Osteocyte (in vitro differentiated cells): ENCODE data around the gene MYO7B. TPM values are rescaled to one million over a fixed set of nuclear protein-coding genes. Genes with fewer than 3 reads are reported as not detected.

Experiments used
- DNase-seq: peaks from one replicate; pipeline ENCODE4 v3.0.0; 2021; ENCODE audit warnings: mixed read lengths; ENCODE audit not compliant: unreplicated experiment; ENCODE audit errors: extremely low spot score
- H3K27ac Mint-ChIP-seq: one replicate; pipeline ENCODE4 v1.8.0; 2021; ENCODE audit warnings: mild to moderate bottlenecking, mixed read lengths; ENCODE audit not compliant: unreplicated experiment
- H3K27me3 Mint-ChIP-seq: one replicate; pipeline ENCODE4 v1.8.0; 2021; ENCODE audit warnings: mixed read lengths; ENCODE audit not compliant: unreplicated experiment
- H3K36me3 Mint-ChIP-seq: one replicate; pipeline ENCODE4 v1.8.0; 2021; ENCODE audit warnings: mixed read lengths; ENCODE audit not compliant: unreplicated experiment
- H3K4me1 Mint-ChIP-seq: one replicate; pipeline ENCODE4 v1.8.0; 2021; ENCODE audit warnings: mixed read lengths; ENCODE audit not compliant: unreplicated experiment
- H3K4me3 Mint-ChIP-seq: one replicate; pipeline ENCODE4 v1.8.0; 2021; ENCODE audit warnings: mild to moderate bottlenecking, moderate library complexity, mixed read lengths; ENCODE audit not compliant: unreplicated experiment
- H3K9me3 Mint-ChIP-seq: one replicate; pipeline ENCODE4 v1.8.0; 2021; ENCODE audit warnings: mixed read lengths; ENCODE audit not compliant: unreplicated experiment
- total RNA-seq: library from RNA; stranded (reverse); gene quantifications from 2 replicates; pipeline ENCODE4 v1.2.1, GENCODE V29; 2021
- TF ChIP-seq, protein P1 (sequence below): fragments of 200-600 bp; sonication (generic); IDR thresholded peaks from 2 replicates; pipeline ENCODE4 v1.5.0; 2021; ENCODE audit warnings: antibody characterized with exemption, mild to moderate bottlenecking, moderate library complexity

MYO7B gene
- total RNA-seq, 1 donor from 2014 or later: not detected

- Mint-ChIP-seq H3K36me3 (peaks cover 2% of the 10 kb centered on the region), H3K27me3 (no peaks in the 10 kb centered on the region), H3K4me3 (no peak overlapping the region), H3K4me1 (peaks cover 47% of the 10 kb centered on the region), H3K27ac (peak overlapping the region; percentile 47), H3K9me3 (no peaks in the 10 kb centered on the region)
- TF ChIP-seq, protein P1, sequence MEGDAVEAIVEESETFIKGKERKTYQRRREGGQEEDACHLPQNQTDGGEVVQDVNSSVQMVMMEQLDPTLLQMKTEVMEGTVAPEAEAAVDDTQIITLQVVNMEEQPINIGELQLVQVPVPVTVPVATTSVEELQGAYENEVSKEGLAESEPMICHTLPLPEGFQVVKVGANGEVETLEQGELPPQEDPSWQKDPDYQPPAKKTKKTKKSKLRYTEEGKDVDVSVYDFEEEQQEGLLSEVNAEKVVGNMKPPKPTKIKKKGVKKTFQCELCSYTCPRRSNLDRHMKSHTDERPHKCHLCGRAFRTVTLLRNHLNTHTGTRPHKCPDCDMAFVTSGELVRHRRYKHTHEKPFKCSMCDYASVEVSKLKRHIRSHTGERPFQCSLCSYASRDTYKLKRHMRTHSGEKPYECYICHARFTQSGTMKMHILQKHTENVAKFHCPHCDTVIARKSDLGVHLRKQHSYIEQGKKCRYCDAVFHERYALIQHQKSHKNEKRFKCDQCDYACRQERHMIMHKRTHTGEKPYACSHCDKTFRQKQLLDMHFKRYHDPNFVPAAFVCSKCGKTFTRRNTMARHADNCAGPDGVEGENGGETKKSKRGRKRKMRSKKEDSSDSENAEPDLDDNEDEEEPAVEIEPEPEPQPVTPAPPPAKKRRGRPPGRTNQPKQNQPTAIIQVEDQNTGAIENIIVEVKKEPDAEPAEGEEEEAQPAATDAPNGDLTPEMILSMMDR: no peak
- DNase-seq: no peak
These were observed 126.5 kb downstream of the MYO7B start for GRCh38 chr2:127661949-127662510.

DNA sequence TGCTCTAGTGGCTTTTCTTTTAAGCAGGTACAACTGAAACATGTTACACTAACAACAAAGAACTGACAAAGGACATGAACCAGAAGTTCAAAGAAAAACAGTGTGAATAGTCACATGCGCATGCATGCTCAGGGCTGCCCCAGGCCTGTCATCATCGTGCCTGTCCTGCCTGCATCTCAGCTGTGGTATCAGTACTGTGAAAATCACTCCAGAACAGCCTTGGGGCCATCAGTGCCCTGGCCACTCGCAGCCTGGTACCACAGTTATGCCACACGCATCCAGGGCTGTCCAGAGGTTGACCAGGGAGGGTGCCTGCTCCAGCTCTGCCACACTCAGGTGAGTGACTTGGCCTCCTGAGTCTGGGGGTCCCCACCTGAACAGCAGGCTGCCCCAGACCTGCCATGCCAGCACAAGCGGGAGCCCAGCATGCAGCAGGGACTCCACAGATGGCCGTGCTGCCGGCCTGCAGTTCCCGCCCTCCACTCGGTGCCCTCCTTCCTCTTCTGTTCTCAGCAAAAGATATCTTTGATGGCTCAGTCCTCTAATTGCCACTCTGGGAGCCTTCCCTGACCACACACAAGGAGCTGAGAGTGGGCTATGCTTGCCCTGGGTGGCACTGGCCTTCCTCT lies 127.6 kb downstream of the MYO7B start:
- Mint-ChIP-seq H3K36me3 (peaks cover 5% of the 10 kb centered on the region), H3K27me3 (no peaks in the 10 kb centered on the region), H3K4me1 (peaks cover 47% of the 10 kb centered on the region), H3K9me3 (no peaks in the 10 kb centered on the region), H3K27ac (peak overlapping the region; percentile 44), H3K4me3 (no peak overlapping the region)
- DNase-seq: no peak
- TF ChIP-seq, protein P1: no peak

DNA sequence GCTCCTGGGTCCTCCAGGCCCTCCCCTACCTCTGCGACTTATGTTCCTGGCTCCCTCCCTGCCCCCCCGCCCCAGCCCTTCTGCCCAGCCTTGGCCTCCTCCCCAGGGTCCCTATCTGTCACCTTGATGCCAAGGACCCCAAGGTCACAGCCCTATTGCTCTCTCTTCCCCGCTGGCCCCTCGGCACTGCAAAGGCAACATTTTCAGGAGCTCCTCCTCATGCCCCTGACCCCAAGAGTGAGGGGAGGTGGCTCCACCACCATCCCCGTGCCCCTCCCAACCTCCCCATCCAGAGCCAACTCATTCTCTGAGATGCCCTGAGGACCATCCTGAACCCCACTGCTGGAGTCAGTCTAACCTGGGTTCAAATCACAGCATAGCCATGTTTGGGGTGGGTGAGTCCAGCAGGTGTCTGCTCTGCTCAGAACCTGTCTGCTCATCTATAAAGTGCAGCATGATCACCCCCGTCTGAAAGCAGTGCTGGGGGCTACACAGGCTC lies 128.1 kb downstream of the MYO7B start:
- Mint-ChIP-seq H3K4me1 (peaks cover 47% of the 10 kb centered on the region), H3K9me3 (no peaks in the 10 kb centered on the region), H3K36me3 (peaks cover 5% of the 10 kb centered on the region), H3K4me3 (no peak overlapping the region), H3K27me3 (no peaks in the 10 kb centered on the region), H3K27ac (peak overlapping the region; percentile 44)
- TF ChIP-seq, protein P1: no peak
- no peak for DNase-seq

- Mint-ChIP-seq H3K4me1 (peaks cover 43% of the 10 kb centered on the region), H3K36me3 (peaks cover 5% of the 10 kb centered on the region), H3K4me3 (no peak overlapping the region), H3K27ac (no peak overlapping the region), H3K9me3 (no peaks in the 10 kb centered on the region), H3K27me3 (no peaks in the 10 kb centered on the region)
- no peak for DNase-seq
- TF ChIP-seq, protein P1: no peak
These were observed 128.8 kb downstream of the MYO7B start for GRCh38 chr2:127664065-127664894.

DNA sequence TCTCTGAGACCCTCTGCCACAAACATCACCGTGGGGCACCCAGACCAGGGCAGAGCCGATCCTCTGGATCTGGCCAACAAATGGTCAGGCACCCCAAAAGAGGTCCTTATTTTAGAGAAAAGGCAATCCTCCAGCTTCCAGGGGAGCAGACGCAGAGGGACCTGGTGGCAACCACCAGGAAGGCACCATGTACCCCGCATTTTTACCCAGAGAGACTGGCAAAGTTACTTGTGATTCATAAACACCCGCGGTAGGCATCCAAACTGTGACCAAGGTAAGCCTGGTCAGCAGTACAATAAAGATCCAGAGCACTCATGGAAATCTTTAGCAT lies 129.4 kb downstream of the MYO7B start:
- Mint-ChIP-seq H3K4me3 (no peak overlapping the region), H3K4me1 (peaks cover 39% of the 10 kb centered on the region)

More for the DNA sequence above, 129.4 kb downstream of the MYO7B start:
- no peak for DNase-seq
- H3K27me3 Mint-ChIP-seq: no peaks in the 10 kb centered on the region
- no peaks in the 10 kb centered on the region for H3K9me3 Mint-ChIP-seq
- H3K36me3 Mint-ChIP-seq: peaks cover 5% of the 10 kb centered on the region
- TF ChIP-seq, protein P1: no peak
- no peak overlapping the region for H3K27ac Mint-ChIP-seq
